H1 (cell line): ENCODE data around the gene SPANXD. TPM values are rescaled to one million over a fixed set of nuclear protein-coding genes. Genes with fewer than 3 reads are reported as not detected.

ENCODE experiments used
- CTCF ChIA-PET: fragments of 300-600 bp; sonication (Branson Sonifier 250); formaldehyde crosslinking; loops from one replicate; lab custom pipeline; 2021; ENCODE audit not compliant: partially characterized antibody; lab: Charles Lee
- POLR2A ChIA-PET: fragments of 300-600 bp; sonication (Branson Sonifier 250); formaldehyde crosslinking; loops from one replicate; lab custom pipeline; 2021; ENCODE audit warnings: inconsistent platforms; ENCODE audit not compliant: partially characterized antibody; lab: Charles Lee
- DNase-seq, 2 experiments: peaks; one replicate each; pipeline versions ENCODE4 v3.0.0 to v3.0.0-alpha.2; 2010 to 2022; ENCODE audit warnings: low spot score in 2 of 2, low read depth in 1 of 2, mixed read lengths in 1 of 2
- FAIRE-seq: peaks from 2 replicates; lab custom pipeline; 2011; peaks lifted over from hg19 to GRCh38; lab: Jason Lieb, UNC
- H2AFZ ChIP-seq: 2 replicates; pipeline ENCODE4 v1.8.1; 2012; ENCODE audit warnings: low read length, inconsistent platforms
- H2AK5ac ChIP-seq: 2 replicates; pipeline ENCODE4 v1.6.1; 2013; ENCODE audit warnings: low read depth, low read length
- H2BK120ac ChIP-seq: replicated peaks from 2 replicates; pipeline ENCODE3; 2013; ENCODE audit warnings: low read depth, low read length, inconsistent platforms
- H2BK12ac ChIP-seq: 2 replicates; pipeline ENCODE4 v1.6.1; 2013; ENCODE audit warnings: low read depth, low read length
- H2BK15ac ChIP-seq: 2 replicates; pipeline ENCODE4 v1.6.1; 2013; ENCODE audit warnings: low read length
- H2BK20ac ChIP-seq: 2 replicates; pipeline ENCODE4 v1.6.1; 2013; ENCODE audit warnings: low read length
- H2BK5ac ChIP-seq: 2 replicates; pipeline ENCODE4 v1.6.1; 2013; ENCODE audit warnings: low read depth, low read length
- H3K14ac ChIP-seq: 2 replicates; pipeline ENCODE4 v1.6.1; 2013; ENCODE audit warnings: inconsistent platforms; ENCODE audit not compliant: insufficient read length
- H3K18ac ChIP-seq: 2 replicates; pipeline ENCODE4 v1.6.1; 2013; ENCODE audit warnings: low read length; ENCODE audit errors: extremely low read depth
- H3K23ac ChIP-seq: 2 replicates; pipeline ENCODE4 v1.6.1; 2013; ENCODE audit warnings: inconsistent platforms; ENCODE audit not compliant: insufficient read length
- H3K23me2 ChIP-seq: 2 replicates; pipeline ENCODE4 v1.6.1; 2013; ENCODE audit warnings: low read depth, low read length
- H3K27ac ChIP-seq: 2 replicates; pipeline ENCODE4 v1.6.1; 2011; ENCODE audit warnings: low read depth, low read length, inconsistent platforms
- H3K27me3 ChIP-seq, 4 experiments: replicated peaks in 1 of 4; 1 replicate in 1 of 4; 2 replicates in 3 of 4; pipeline versions ENCODE4 v1.6.1 to v1.8.1; 2011 to 2013; ENCODE audit warnings: low read length in 3 of 4, mild to moderate bottlenecking in 3 of 4, inconsistent platforms in 2 of 4, mixed read lengths in 2 of 4, moderate library complexity in 1 of 4; ENCODE audit not compliant: control insufficient read depth in 3 of 4, insufficient read depth in 3 of 4; ENCODE audit errors: extremely low read depth in 1 of 4
- H3K36me3 ChIP-seq, 4 experiments: 2 replicates each; pipeline versions ENCODE4 v1.6.1 to v1.8.1; 2011 to 2013; ENCODE audit warnings: mild to moderate bottlenecking in 4 of 4, low read length in 3 of 4, moderate library complexity in 2 of 4, control low read depth in 1 of 4, inconsistent platforms in 1 of 4; ENCODE audit not compliant: insufficient read depth in 4 of 4, control insufficient read depth in 2 of 4
- H3K4ac ChIP-seq: replicated peaks from 2 replicates; pipeline ENCODE3; 2013; ENCODE audit warnings: low read length, low read depth, mixed read lengths, inconsistent platforms; ENCODE audit not compliant: insufficient read length
- H3K4me1 ChIP-seq, 4 experiments: replicated peaks in 1 of 4; 1 replicate in 1 of 4; 2 replicates in 3 of 4; pipeline versions ENCODE4 v1.6.1 to v1.8.1; 2011 to 2013; ENCODE audit warnings: low read length in 3 of 4, inconsistent platforms in 2 of 4, mixed read lengths in 1 of 4; ENCODE audit not compliant: insufficient read depth in 4 of 4, control insufficient read depth in 3 of 4
- H3K4me2 ChIP-seq, 2 experiments: 2 replicates each; pipeline versions ENCODE4 v1.6.1 to v1.8.1; 2011 to 2013; ENCODE audit warnings: low read depth in 2 of 2, low read length in 2 of 2, control low read depth in 1 of 2, inconsistent platforms in 1 of 2, mild to moderate bottlenecking in 1 of 2; ENCODE audit not compliant: insufficient read depth in 1 of 2
- H3K4me3 ChIP-seq, 4 experiments: fragments of 200-600, 300-600 bp in 1 of 4; sonication (generic), shearing (Covaris generic), sonication (Bioruptor Twin) in 1 of 4; 2 replicates each; pipeline versions ENCODE4 v1.5.1 to v1.8.1; 2011 to 2016; ENCODE audit warnings: low read length in 4 of 4, low read depth in 3 of 4, control low read depth in 2 of 4, inconsistent platforms in 2 of 4, mild to moderate bottlenecking in 2 of 4, mixed read lengths in 1 of 4, moderate library complexity in 1 of 4; ENCODE audit not compliant: insufficient read depth in 2 of 4; ENCODE audit errors: extremely low read depth in 1 of 4
- H3K56ac ChIP-seq: replicated peaks from 2 replicates; pipeline ENCODE3; 2013; ENCODE audit warnings: low read depth, mild to moderate bottlenecking, mixed read lengths, low read length, inconsistent platforms; ENCODE audit not compliant: insufficient read length
- H3K79me1 ChIP-seq: 2 replicates; pipeline ENCODE4 v1.6.1; 2013; ENCODE audit warnings: low read depth, low read length, control low read depth
- H3K79me2 ChIP-seq, 2 experiments: 2 replicates each; pipeline versions ENCODE4 v1.6.1 to v1.8.1; 2012 to 2013; ENCODE audit warnings: low read length in 2 of 2, mild to moderate bottlenecking in 2 of 2, inconsistent platforms in 1 of 2; ENCODE audit not compliant: insufficient read depth in 2 of 2, control insufficient read depth in 1 of 2
- H3K9ac ChIP-seq, 4 experiments: replicated peaks in 1 of 4; 1 replicate in 1 of 4; 2 replicates in 3 of 4; pipeline versions ENCODE4 v1.6.1 to v1.8.1; 2011 to 2013; ENCODE audit warnings: low read depth in 3 of 4, low read length in 3 of 4, control low read depth in 2 of 4, mild to moderate bottlenecking in 2 of 4, moderate library complexity in 2 of 4, inconsistent platforms in 1 of 4; ENCODE audit errors: extremely low read depth in 1 of 4
- H3K9me3 ChIP-seq, 2 experiments: 2 replicates each; pipeline versions ENCODE4 v1.6.1 to v1.8.1; 2012 to 2013; ENCODE audit warnings: mild to moderate bottlenecking in 2 of 2, moderate library complexity in 2 of 2, control low read depth in 1 of 2, inconsistent platforms in 1 of 2, low read depth in 1 of 2, low read length in 1 of 2, mixed read lengths in 1 of 2; ENCODE audit not compliant: insufficient read depth in 2 of 2
- H4K20me1 ChIP-seq, 2 experiments: replicated peaks in 1 of 2; 2 replicates each; pipeline versions ENCODE3 to v1.8.1; 2011 to 2013; ENCODE audit warnings: inconsistent platforms in 2 of 2, low read length in 2 of 2, mild to moderate bottlenecking in 1 of 2; ENCODE audit not compliant: insufficient read depth in 2 of 2, control insufficient read depth in 1 of 2
- H4K5ac ChIP-seq: 2 replicates; pipeline ENCODE4 v1.6.1; 2013; ENCODE audit warnings: low read length, low read depth, mixed read lengths, inconsistent platforms; ENCODE audit not compliant: insufficient read length
- H4K8ac ChIP-seq: 2 replicates; pipeline ENCODE4 v1.8.0; 2013; ENCODE audit warnings: mild to moderate bottlenecking, moderate library complexity, low read length, inconsistent platforms; ENCODE audit not compliant: insufficient read depth; ENCODE audit errors: extremely low read depth
- H4K91ac ChIP-seq: replicated peaks from 2 replicates; pipeline ENCODE3; 2013; ENCODE audit warnings: low read length, mixed read lengths, inconsistent platforms; ENCODE audit not compliant: insufficient read length
- ATF2 ChIP-seq: IDR thresholded peaks from 2 replicates; pipeline ENCODE4 v1.6.1; 2012; ENCODE audit warnings: low read length, inconsistent platforms
- BACH1 ChIP-seq: IDR thresholded peaks from 2 replicates; pipeline ENCODE4 v1.6.1; 2012; ENCODE audit warnings: low read length, improper control_type of control experiment
- CEBPB ChIP-seq: IDR thresholded peaks from 2 replicates; pipeline ENCODE4 v1.6.1; 2012; ENCODE audit warnings: low read depth, low read length
- EZH2 ChIP-seq: fragments of 200-600 bp; sonication (generic); IDR thresholded peaks from 2 replicates; pipeline ENCODE4 v1.7.1; 2012; ENCODE audit warnings: low read depth, mild to moderate bottlenecking, moderate library complexity, low read length, inconsistent platforms; ENCODE audit not compliant: severe bottlenecking
- FOSL1 ChIP-seq: IDR thresholded peaks from 2 replicates; pipeline ENCODE4 v1.6.1; 2011; ENCODE audit warnings: mild to moderate bottlenecking, low read depth, low read length, moderate library complexity; ENCODE audit not compliant: insufficient read depth
- HDAC6 ChIP-seq: IDR thresholded peaks from one replicate; pipeline ENCODE4 v1.7.1; 2012; ENCODE audit warnings: low read depth, mild to moderate bottlenecking, inconsistent platforms, low read length, moderate library complexity
- JUND ChIP-seq: IDR thresholded peaks from 2 replicates; pipeline ENCODE4 v1.6.1; 2011; ENCODE audit warnings: mild to moderate bottlenecking, improper control_type of control experiment, low read length
- MAX ChIP-seq: IDR thresholded peaks from 2 replicates; pipeline ENCODE4 v1.6.1; 2012; ENCODE audit warnings: inconsistent platforms
- NANOG ChIP-seq: IDR thresholded peaks from 2 replicates; pipeline ENCODE4 v1.6.1; 2011; ENCODE audit warnings: low read length, low read depth, mild to moderate bottlenecking, inconsistent platforms; ENCODE audit not compliant: insufficient read depth, poor library complexity, severe bottlenecking
- SAP30 ChIP-seq: fragments of 300-600 bp; sonication (generic); IDR thresholded peaks from 2 replicates; pipeline ENCODE4 v1.7.1; 2012; ENCODE audit warnings: low read length, moderate library complexity, mild to moderate bottlenecking, inconsistent platforms; ENCODE audit not compliant: insufficient read depth, insufficient replicate concordance
- SP1 ChIP-seq: IDR thresholded peaks from 2 replicates; pipeline ENCODE4 v1.6.1; 2011; ENCODE audit warnings: low read depth, low read length
- TAF7 ChIP-seq: optimal IDR thresholded peaks from 2 replicates; pipeline ENCODE3; 2011; ENCODE audit warnings: low read depth, mild to moderate bottlenecking, inconsistent platforms, low read length, moderate library complexity, borderline replicate concordance
- TCF12 ChIP-seq: IDR thresholded peaks from 2 replicates; pipeline ENCODE4 v1.6.1; 2011; ENCODE audit warnings: low read depth, mild to moderate bottlenecking, low read length
- WGBS, 2 experiments: shearing (Covaris generic) in 1 of 2; methylation state at CpG; one replicate each; pipeline versions ENCODE4 v1.1.6 to v1.1.7; 2013 to 2015; ENCODE audit warnings: low lambda C conversion rate in 2 of 2, mixed read lengths in 2 of 2, inconsistent platforms in 1 of 2, low coverage in 1 of 2, missing lambda C conversion rate in 1 of 2; ENCODE audit not compliant: insufficient replicate concordance in 2 of 2, insufficient coverage in 1 of 2, insufficient read length in 1 of 2; ENCODE audit errors: extremely low coverage in 1 of 2, missing lambda C conversion rate in 1 of 2; 5-methylcytosine and 5-hydroxymethylcytosine counted together
- polyA plus RNA-seq, 7 experiments: library from polyadenylated mRNA; depleted of rRNA in 3 of 7; stranded (reverse) in 5 of 7; unstranded in 2 of 7; fragments of >200 nt in 5 of 7; fragments of 200-250 nt in 2 of 7; gene quantifications; 1 replicate in 5 of 7; 2 replicates in 1 of 7; 4 replicates in 1 of 7; pipeline versions ENCODE4 v1.2.1 to v1.2.3, GENCODE V29; 2011 to 2013; ENCODE audit warnings: missing spikeins in 2 of 7, mixed read lengths in 2 of 7
- total RNA-seq: library from RNA; stranded (reverse); fragmentation: NEBNext Ultra II Directional; extraction: Animal tissue kit (Norgen Biotek cat#: 25700); gene quantifications from 2 replicates; pipeline ENCODE4 v1.2.1, GENCODE V29; 2021

Gene SPANXD
- total and polyA plus RNA-seq, 2 of the 8 experiments (the other 6 are each of a cell fraction or from before 2014, with no cell fraction given), result not detected

- H3K79me1 ChIP-seq, result no peaks in the 10 kb centered on the region
- H2BK12ac ChIP-seq, result no peak overlapping the region
- H2BK120ac ChIP-seq, result no peak overlapping the region
- H3K18ac ChIP-seq, result no peak overlapping the region
- no peak overlapping the region for H2AK5ac ChIP-seq
- no peak overlapping the region for H2AFZ ChIP-seq
- no peak for DNase-seq
- H2BK15ac ChIP-seq, result no peak overlapping the region
- H4K5ac ChIP-seq, result no peak overlapping the region
- no peak overlapping the region for H4K91ac ChIP-seq
- no peaks in the 10 kb centered on the region for H3K79me2 ChIP-seq
- CTCF ChIA-PET, result interaction anchor here (0.7 kb wide), 1 partner anchor 540 kb away, joined by 3 read pairs; no protein-coding TSS in a partner anchor
- no peak overlapping the region for H3K14ac ChIP-seq
- no peak overlapping the region for H3K27ac ChIP-seq
- POLR2A ChIA-PET, result no interaction called here
- 94% methylated on average over 3 of the region's 3 CpGs; no CpG with 5 or more reads in 1 of the 2 experiments for WGBS, 2 experiments
- no peaks in the 10 kb centered on the region for H3K4me1 ChIP-seq
- no peak overlapping the region for H3K4ac ChIP-seq
- H3K9ac ChIP-seq, result no peak overlapping the region
- no peaks in the 10 kb centered on the region for H3K36me3 ChIP-seq
- H2BK5ac ChIP-seq, result no peak overlapping the region
- H4K8ac ChIP-seq, result no peak overlapping the region
- FAIRE-seq, result no peak
- H3K56ac ChIP-seq, result no peak overlapping the region
- H3K9me3 ChIP-seq, result no peaks in the 10 kb centered on the region
- H3K23ac ChIP-seq, result no peak overlapping the region
- H3K23me2 ChIP-seq, result no peaks in the 10 kb centered on the region
- no peak overlapping the region for H3K4me2 ChIP-seq
- no peak overlapping the region for H2BK20ac ChIP-seq
- H3K27me3 ChIP-seq, result no peaks in the 10 kb centered on the region
- no peak overlapping the region for H3K4me3 ChIP-seq
- no peaks in the 10 kb centered on the region for H4K20me1 ChIP-seq
- TF ChIP-seq TCF12 (no peak), HDAC6 (no peak), CEBPB (no peak), FOSL1 (no peak), MAX (no peak), SP1 (no peak), SAP30 (no peak), JUND (no peak), EZH2 (no peak), TAF7 (no peak), ATF2 (no peak), NANOG (no peak), BACH1 (no peak)
Measured at GRCh38 chrX:141736656-141737055, 38.1 kb upstream of the SPANXD start.
